Keratinocyte (primary cell): ENCODE data around the gene DDX47.
"Not testable (repeated sequence)": the region's sequence is repeated elsewhere in the genome, so short reads cannot be mapped to it uniquely, and the experiment has no call there.

Experiments used
- EZH2 ChIP-seq: IDR thresholded peaks from one replicate; pipeline ENCODE4 v1.6.1; 2012; ENCODE audit warnings: inconsistent platforms, mild to moderate bottlenecking, low read length, moderate library complexity
- TF ChIP-seq, protein P1 (sequence below), 3 experiments: IDR thresholded peaks in 1 of 3; conservative IDR thresholded peaks in 1 of 3; optimal IDR thresholded peaks in 1 of 3; 2 replicates in 2 of 3; 3 replicates in 1 of 3; pipeline versions ENCODE3 to v1.5.1; 2011; ENCODE audit warnings: low read length in 3 of 3, mild to moderate bottlenecking in 3 of 3, moderate library complexity in 2 of 3, control low read depth in 1 of 3, inconsistent platforms in 1 of 3; ENCODE audit not compliant: insufficient read depth in 2 of 3; ENCODE audit errors: extremely low read depth in 1 of 3

DNA sequence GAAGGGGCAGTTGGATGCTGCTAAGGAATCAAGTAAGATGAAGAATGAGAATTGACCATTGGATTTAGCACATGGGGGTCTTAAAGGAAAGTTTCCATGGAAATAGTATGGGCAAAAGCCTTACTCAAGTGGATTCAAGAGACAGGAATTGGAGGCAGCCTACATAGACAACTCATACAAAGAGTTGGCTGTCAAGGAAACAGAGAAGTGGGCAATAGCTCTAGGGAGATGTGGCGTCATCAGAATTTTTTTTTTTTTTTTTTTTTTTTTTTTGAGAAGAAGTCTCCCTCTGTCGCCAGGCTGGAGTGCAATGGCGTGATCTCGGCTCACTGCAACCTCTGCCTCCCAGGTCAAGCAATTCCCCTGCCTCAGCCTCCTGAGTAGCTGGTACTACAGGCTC, 11.5 kb upstream of the DDX47 start:
- TF ChIP-seq, protein P1, sequence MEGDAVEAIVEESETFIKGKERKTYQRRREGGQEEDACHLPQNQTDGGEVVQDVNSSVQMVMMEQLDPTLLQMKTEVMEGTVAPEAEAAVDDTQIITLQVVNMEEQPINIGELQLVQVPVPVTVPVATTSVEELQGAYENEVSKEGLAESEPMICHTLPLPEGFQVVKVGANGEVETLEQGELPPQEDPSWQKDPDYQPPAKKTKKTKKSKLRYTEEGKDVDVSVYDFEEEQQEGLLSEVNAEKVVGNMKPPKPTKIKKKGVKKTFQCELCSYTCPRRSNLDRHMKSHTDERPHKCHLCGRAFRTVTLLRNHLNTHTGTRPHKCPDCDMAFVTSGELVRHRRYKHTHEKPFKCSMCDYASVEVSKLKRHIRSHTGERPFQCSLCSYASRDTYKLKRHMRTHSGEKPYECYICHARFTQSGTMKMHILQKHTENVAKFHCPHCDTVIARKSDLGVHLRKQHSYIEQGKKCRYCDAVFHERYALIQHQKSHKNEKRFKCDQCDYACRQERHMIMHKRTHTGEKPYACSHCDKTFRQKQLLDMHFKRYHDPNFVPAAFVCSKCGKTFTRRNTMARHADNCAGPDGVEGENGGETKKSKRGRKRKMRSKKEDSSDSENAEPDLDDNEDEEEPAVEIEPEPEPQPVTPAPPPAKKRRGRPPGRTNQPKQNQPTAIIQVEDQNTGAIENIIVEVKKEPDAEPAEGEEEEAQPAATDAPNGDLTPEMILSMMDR (optimal IDR thresholded peaks at IDR 0.05 in 1 of 3, IDR thresholded peaks at IDR 0.05 in 1 of 3, conservative IDR thresholded peaks at IDR 0.05 in 1 of 3; ENCODE audit: extremely low read depth in 1 of 3, insufficient read depth in 2 of 3, low read length in 3 of 3): not testable (repeated sequence)
- not testable (repeated sequence) for TF ChIP-seq EZH2
